SK-N-SH treated with all-trans-retinoic acid at 6 μM for 48 hours (cell line): ENCODE measurements around the gene GID8.

Experiments used
- CSDC2 ChIP-seq: fragments of 250-450 bp; sonication (Bioruptor Pico); IDR thresholded peaks from 2 replicates; pipeline ENCODE4 v1.5.0; 2020; ENCODE audit warnings: mild to moderate bottlenecking, moderate library complexity
- CSRNP3 ChIP-seq: fragments of 250-450 bp; sonication (Bioruptor Pico); IDR thresholded peaks from 2 replicates; pipeline ENCODE4 v1.5.1; 2021; ENCODE audit warnings: mild to moderate bottlenecking, moderate library complexity
- ZFP30 ChIP-seq: fragments of 450-650 bp; formaldehyde crosslinking; IDR thresholded peaks from 2 replicates; pipeline ENCODE4 v1.5.0; 2022; ENCODE audit warnings: mild to moderate bottlenecking, moderate library complexity

- TF ChIP-seq ZFP30 (CRISPR knock-in tag) (no peak), CSDC2 (CRISPR knock-in tag) (no peak), CSRNP3 (CRISPR knock-in tag) (no peak)
Observed at GRCh38 chr20:62929051-62929538, 8.9 kb upstream of the GID8 start.
